HG03558 (cell line): ENCODE results near the gene MEGF10.

Experiments
- ATAC-seq: cut with Tn5 transposase; IDR thresholded peaks from one replicate; pipeline ENCODE4 v1.9.1; 2021; ENCODE audit warnings: moderate number of reproducible peaks; ENCODE audit not compliant: unreplicated experiment; ENCODE audit errors: extremely low read depth

Gene MEGF10

GRCh38 chr5:127429928-127430327 is 139.3 kb downstream of the MEGF10 start:
- no peak for ATAC-seq

GRCh38 chr5:127430627-127431026 is 140.0 kb downstream of the MEGF10 start:
- ATAC-seq, result no peak

GRCh38 chr5:127431977-127432585 is 141.5 kb downstream of the MEGF10 start:
- ATAC-seq, result no peak

- ATAC-seq, result no peak
Measured at GRCh38 chr5:127433526-127433925, 142.9 kb downstream of the MEGF10 start.

GRCh38 chr5:127434588-127434987 is 144.0 kb downstream of the MEGF10 start:
- ATAC-seq, result no peak

- no peak for ATAC-seq
Measured at GRCh38 chr5:127435821-127436220, 145.2 kb downstream of the MEGF10 start.

- ATAC-seq, result no peak
Measured at GRCh38 chr5:127439644-127440043, 149.0 kb downstream of the MEGF10 start.

- no peak for ATAC-seq
Measured at GRCh38 chr5:127440831-127441230, 150.2 kb downstream of the MEGF10 start.

- no peak for ATAC-seq
Measured at GRCh38 chr5:127441799-127442484, 151.3 kb downstream of the MEGF10 start.

- no peak for ATAC-seq
Measured at GRCh38 chr5:127444171-127444570, 153.6 kb downstream of the MEGF10 start.

GRCh38 chr5:127445328-127445727 is 154.7 kb downstream of the MEGF10 start:
- no peak for ATAC-seq

- no peak for ATAC-seq
Measured at GRCh38 chr5:127446626-127447025, 156.0 kb downstream of the MEGF10 start.

- ATAC-seq, result no peak
Measured at GRCh38 chr5:127447827-127448226, 157.2 kb downstream of the MEGF10 start.

- ATAC-seq, result no peak
Measured at GRCh38 chr5:127450046-127450445, 159.4 kb downstream of the MEGF10 start.

GRCh38 chr5:127451096-127451495 is 160.5 kb downstream of the MEGF10 start:
- no peak for ATAC-seq

GRCh38 chr5:127452626-127453025 is 162.0 kb downstream of the MEGF10 start:
- ATAC-seq, result no peak

- no peak for ATAC-seq
Measured at GRCh38 chr5:127471211-127471610, 180.6 kb downstream of the MEGF10 start.

- ATAC-seq, result no peak
Measured at GRCh38 chr5:127472700-127473099, 182.1 kb downstream of the MEGF10 start.

- ATAC-seq, result no peak
Measured at GRCh38 chr5:127486471-127486870, 195.9 kb downstream of the MEGF10 start.

- peak; percentile 80 for ATAC-seq
Measured at GRCh38 chr5:127492854-127493738, 202.5 kb downstream of the MEGF10 start.

- ATAC-seq, result no peak
Measured at GRCh38 chr5:127498548-127498947, 208.0 kb downstream of the MEGF10 start.
